Fibroblast of mammary gland (primary cell): ENCODE results near the gene XPO5.

Experiments used
- DNase-seq: peaks from one replicate; pipeline ENCODE4 v3.0.0-alpha.2; 2010; ENCODE audit warnings: low read depth
- H3K4me3 ChIP-seq: 2 replicates; pipeline ENCODE4 v1.5.1; 2011; ENCODE audit warnings: low read depth, mild to moderate bottlenecking, low read length, moderate library complexity; ENCODE audit not compliant: control insufficient read depth
- CTCF ChIP-seq: conservative IDR thresholded peaks from 2 replicates; pipeline ENCODE4 v1.5.1; 2011; ENCODE audit warnings: low read depth, low read length, inconsistent platforms; ENCODE audit not compliant: control insufficient read depth, insufficient read depth

The XPO5 gene

DNA sequence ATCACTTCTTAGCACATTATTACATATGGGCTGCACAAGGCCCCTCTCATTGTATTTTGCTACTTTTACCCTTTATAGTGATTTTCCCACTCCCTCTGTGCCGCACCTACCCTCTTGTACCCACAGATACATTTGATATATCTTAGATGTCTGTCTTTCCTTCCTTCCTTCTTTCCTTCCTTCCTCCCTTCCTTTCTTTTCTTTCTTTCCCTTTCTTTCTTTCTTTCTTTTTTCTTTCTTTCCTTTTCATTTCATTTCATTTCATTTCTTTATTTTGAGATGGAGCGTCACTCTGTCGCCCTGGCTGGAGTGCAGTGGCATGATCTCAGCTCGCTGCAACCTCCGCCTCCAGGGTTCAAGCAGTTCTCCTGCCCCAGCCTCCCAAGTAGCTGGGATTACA is 12.4 kb upstream of the XPO5 start:
- DNase-seq, result no peak
- H3K4me3 ChIP-seq, result no peak overlapping the region
- no peak for TF ChIP-seq CTCF

DNA sequence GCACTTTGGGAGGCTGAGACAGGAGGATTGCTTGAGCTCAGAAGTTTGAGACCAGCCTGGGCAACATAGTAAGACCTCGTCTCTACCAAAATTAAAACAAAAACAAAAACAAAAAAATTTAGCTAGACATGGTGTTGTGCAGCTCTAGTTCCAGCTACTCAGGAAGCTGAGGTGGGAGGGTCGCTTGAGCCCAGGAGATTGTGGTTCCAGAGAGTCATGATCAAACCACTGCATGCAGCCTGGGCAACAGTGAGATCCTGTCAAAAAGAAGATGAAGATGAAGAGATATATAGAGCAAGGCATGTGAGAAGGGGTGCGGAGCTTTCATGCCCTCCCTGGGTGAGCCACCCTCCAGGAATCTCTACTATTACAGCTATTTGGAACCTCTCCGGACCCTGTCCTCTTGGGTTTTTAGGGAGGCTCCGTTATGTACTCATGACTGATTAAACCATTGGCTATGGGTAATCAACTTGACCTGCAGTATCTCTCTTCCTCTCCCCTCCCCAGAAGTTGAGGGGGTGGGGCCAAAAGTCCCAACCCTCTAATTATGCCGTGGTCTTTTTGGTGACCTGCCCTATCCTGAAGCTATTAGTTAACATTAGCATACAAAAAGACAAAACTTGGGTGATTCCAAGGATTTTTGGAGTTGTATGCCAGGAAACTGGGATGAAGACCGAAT is 9.2 kb upstream of the XPO5 start:
- peak; percentile 14 for DNase-seq
- no peak for TF ChIP-seq CTCF
- H3K4me3 ChIP-seq, result no peak overlapping the region

DNA sequence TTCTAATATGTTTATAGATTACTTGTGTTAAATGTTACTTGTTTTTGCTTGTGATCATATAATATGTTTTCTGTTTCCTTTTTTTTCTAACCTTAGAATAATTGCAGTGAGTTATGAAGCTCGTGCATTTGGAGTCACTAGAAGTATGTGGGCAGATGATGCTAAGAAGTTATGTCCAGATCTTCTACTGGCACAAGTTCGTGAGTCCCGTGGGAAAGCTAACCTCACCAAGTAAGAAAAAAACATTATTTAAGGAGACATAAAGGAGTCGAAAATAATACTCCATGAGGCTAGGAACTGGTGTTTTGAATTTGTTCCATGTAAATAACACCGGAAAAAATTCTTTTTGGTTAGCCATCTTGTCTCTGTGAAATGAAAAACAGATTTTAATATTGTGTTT is 7.1 kb upstream of the XPO5 start:
- no peak for TF ChIP-seq CTCF
- peak; percentile 28 for DNase-seq
- H3K4me3 ChIP-seq, result no peak overlapping the region

DNA sequence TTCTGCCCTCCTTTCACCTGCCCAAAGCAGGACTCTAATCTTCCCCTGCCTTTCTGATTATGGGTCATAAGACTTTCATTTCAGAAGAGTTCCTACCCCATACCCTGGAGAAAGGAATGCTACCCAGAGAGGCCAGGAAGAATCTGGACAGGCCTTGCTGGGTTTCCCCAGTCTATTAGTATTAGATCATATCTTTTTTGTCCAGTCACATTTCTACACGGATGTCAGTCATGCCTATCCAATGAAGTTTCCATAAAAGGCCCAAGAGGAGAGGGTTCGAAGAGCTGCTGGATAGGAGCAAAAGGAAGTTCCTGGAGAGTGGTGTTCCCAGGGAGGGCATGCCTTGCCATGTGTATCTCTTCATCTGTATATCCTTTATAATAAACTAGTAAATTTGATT is 3.3 kb upstream of the XPO5 start:
- TF ChIP-seq CTCF, result no peak
- peak; percentile 13 for DNase-seq
- H3K4me3 ChIP-seq, result no peak overlapping the region

GRCh38 chr6:43578748-43579147 is 2.9 kb upstream of the XPO5 start:
- peak; percentile 28 for DNase-seq
- H3K4me3 ChIP-seq, result no peak overlapping the region

DNA sequence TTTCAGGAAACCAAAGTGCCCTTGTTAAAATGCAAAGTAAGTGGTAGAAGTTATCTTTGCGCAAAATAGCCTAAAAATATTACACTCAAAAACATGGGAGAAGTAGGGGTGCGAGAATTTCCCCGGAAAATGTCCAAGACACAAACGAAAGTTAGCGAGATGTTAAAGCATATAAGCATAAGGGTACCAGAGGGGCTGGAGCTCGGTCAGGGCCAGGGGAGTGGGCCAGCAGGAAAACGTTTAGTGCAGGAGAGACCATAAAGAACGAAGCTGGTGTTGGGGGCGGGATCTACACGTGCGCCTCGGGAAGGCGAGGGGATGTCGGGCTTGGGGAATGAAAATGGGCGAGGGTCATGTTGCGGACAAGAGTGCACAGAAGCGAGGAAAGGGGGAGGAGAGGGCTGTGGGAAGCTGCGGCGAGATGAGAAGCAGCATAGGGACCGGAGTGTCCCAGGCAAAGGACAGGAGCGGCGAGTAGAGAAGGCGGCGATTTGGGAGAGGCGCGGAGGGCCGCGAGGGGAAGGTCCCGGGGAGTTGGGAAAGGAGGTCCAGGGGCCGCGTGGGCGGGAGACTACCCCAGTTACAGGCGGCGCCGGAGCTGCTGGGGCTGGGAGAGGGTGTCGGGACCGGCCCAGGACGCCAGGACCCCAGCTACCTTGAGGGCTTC is 600 bp downstream of the XPO5 start:
- peak overlapping the region; percentile 96 for H3K4me3 ChIP-seq
- no peak for TF ChIP-seq CTCF
- DNase-seq, result peak; percentile 11

More at GRCh38 chr6:43578748-43579147, 2.9 kb upstream of the XPO5 start:
- no peak for TF ChIP-seq CTCF
